ENCODE results near the gene SLC17A7. TPM values are rescaled to one million over a fixed set of nuclear protein-coding genes. Genes with fewer than 3 reads are reported as not detected.

The SLC17A7 gene
- total RNA-seq = under 1 TPM; 0.22 to 0.33 TPM
- polyA plus RNA-seq (2013, experiment 1 of 2) = 1.00 TPM
- polyA plus RNA-seq (2013, experiment 2 of 2) = 1.1 TPM
- long read RNA-seq, experiment 1 = 0 reads
- long read RNA-seq, experiment 2 = 0 reads
- long read RNA-seq, experiment 3 = 0 reads
- long read RNA-seq, experiment 4 = 0 reads

GRCh38 chr19:49441210-49441959, at the start of gene SLC17A7:
TSS of gene SLC17A7 (minus strand) at chr19:49441527. CDS start at chr19:49441379, 148 bp downstream.
- no peak within 1 kb of the TSS for H3K27ac ChIP-seq (ENCODE audit: low read depth, low read length)
- Mint-ChIP-seq H3K27me3 (ENCODE audit: insufficient read depth) (peaks cover 63% of the 10 kb centered on the region), H3K36me3 (ENCODE audit: low read depth) (peaks cover 5% of the 10 kb centered on the region), H3K4me1 (no peaks in the 10 kb centered on the region), H3K27ac (no peak within 1 kb of the TSS), H3K4me3 (peak within 1 kb of the TSS; percentile 64), H3K9me3 (no peaks in the 10 kb centered on the region)
- no peaks in the 10 kb centered on the region for H3K4me1 ChIP-seq (ENCODE audit: control insufficient read depth, insufficient read depth, low read length)
- TF ChIP-seq CTCF (conservative IDR thresholded peaks at IDR 0.05) = peak; percentile 24
- no peaks in the 10 kb centered on the region for H3K36me3 ChIP-seq (ENCODE audit: control insufficient read depth, insufficient read depth, low read length)
- no peak within 1 kb of the TSS for H3K9ac ChIP-seq (ENCODE audit: extremely low read depth, low read length, poor library complexity, severe bottlenecking)
- H3K4me3 ChIP-seq (ENCODE audit: low read length) = peak within 1 kb of the TSS; percentile 56
- peaks cover 63% of the 10 kb centered on the region for H3K27me3 ChIP-seq (ENCODE audit: control insufficient read depth, insufficient read depth, low read length, poor library complexity, severe bottlenecking)
- WGBS, 2 experiments (ENCODE audit: insufficient coverage in 1 of 2, insufficient read length in 1 of 2) = 2 to 6% methylated on average over 12 to 56 of the region's 56 CpGs
- DNase-seq = peak; percentile 91
- H3K9me3 ChIP-seq (ENCODE audit: control insufficient read depth, low read length) = no peaks in the 10 kb centered on the region

GRCh38 chr19:49490287-49491029, 49.1 kb upstream of the SLC17A7 start:
- H3K9me3 Mint-ChIP-seq = peaks cover 2% of the 10 kb centered on the region
- peaks cover 51% of the 10 kb centered on the region for H3K36me3 ChIP-seq (ENCODE audit: control insufficient read depth, insufficient read depth, low read length)
- H3K9me3 ChIP-seq (ENCODE audit: control insufficient read depth, low read length) = no peaks in the 10 kb centered on the region
- peaks cover 9% of the 10 kb centered on the region for H3K4me1 Mint-ChIP-seq
- H3K36me3 Mint-ChIP-seq (ENCODE audit: low read depth) = peaks cover 54% of the 10 kb centered on the region
- H3K4me1 ChIP-seq (ENCODE audit: control insufficient read depth, insufficient read depth, low read length) = peaks cover 6% of the 10 kb centered on the region
- no peak for DNase-seq
- H3K27ac ChIP-seq (ENCODE audit: low read depth, low read length) = peak overlapping the region; percentile 48
- H3K27me3 ChIP-seq (ENCODE audit: control insufficient read depth, insufficient read depth, low read length, poor library complexity, severe bottlenecking) = no peaks in the 10 kb centered on the region
- H3K4me3 ChIP-seq (ENCODE audit: low read length) = peak overlapping the region; percentile 91
- peak overlapping the region; percentile 100 for H3K9ac ChIP-seq (ENCODE audit: extremely low read depth, low read length, poor library complexity, severe bottlenecking)
- no peaks in the 10 kb centered on the region for H3K27me3 Mint-ChIP-seq (ENCODE audit: insufficient read depth)
- TF ChIP-seq CTCF (conservative IDR thresholded peaks at IDR 0.05) = no peak
- H3K4me3 Mint-ChIP-seq = peak overlapping the region; percentile 99
- WGBS, 2 experiments (ENCODE audit: insufficient coverage in 1 of 2, insufficient read length in 1 of 2) = 96 to 98% methylated on average over 20 to 27 of the region's 27 CpGs
- peak overlapping the region; percentile 99 for H3K27ac Mint-ChIP-seq

GRCh38 chr19:49489601-49490167, 48.4 kb upstream of the SLC17A7 start:
- H3K9me3 ChIP-seq (ENCODE audit: control insufficient read depth, low read length) = no peaks in the 10 kb centered on the region
- no peak for DNase-seq
- Mint-ChIP-seq H3K36me3 (ENCODE audit: low read depth) (peaks cover 54% of the 10 kb centered on the region), H3K4me1 (peaks cover 9% of the 10 kb centered on the region), H3K27ac (peak overlapping the region; percentile 99), H3K27me3 (ENCODE audit: insufficient read depth) (no peaks in the 10 kb centered on the region), H3K4me3 (peak overlapping the region; percentile 99), H3K9me3 (peaks cover 2% of the 10 kb centered on the region)
- peak overlapping the region; percentile 100 for H3K9ac ChIP-seq (ENCODE audit: extremely low read depth, low read length, poor library complexity, severe bottlenecking)
- peak; percentile 12 for TF ChIP-seq CTCF (conservative IDR thresholded peaks at IDR 0.05)
- 89 to 96% methylated on average over 12 to 15 of the region's 15 CpGs for WGBS, 2 experiments (ENCODE audit: insufficient coverage in 1 of 2, insufficient read length in 1 of 2)
- H3K27ac ChIP-seq (ENCODE audit: low read depth, low read length) = peak overlapping the region; percentile 69
- H3K36me3 ChIP-seq (ENCODE audit: control insufficient read depth, insufficient read depth, low read length) = peaks cover 51% of the 10 kb centered on the region
- peaks cover 6% of the 10 kb centered on the region for H3K4me1 ChIP-seq (ENCODE audit: control insufficient read depth, insufficient read depth, low read length)
- no peaks in the 10 kb centered on the region for H3K27me3 ChIP-seq (ENCODE audit: control insufficient read depth, insufficient read depth, low read length, poor library complexity, severe bottlenecking)
- H3K4me3 ChIP-seq (ENCODE audit: low read length) = peak overlapping the region; percentile 91
